Tibial artery (tissue), 4 donors: ENCODE data around the gene NF1.

ENCODE experiments used
- DNase-seq, 2 donors: peaks; one replicate each; pipeline ENCODE4 v3.0.0-alpha.2; 2019
- H3K27ac ChIP-seq, 2 donors: fragments of 200-600 bp; sonication (generic) in 1 of 2; 1 replicate in 1 of 2; 2 replicates in 1 of 2; pipeline ENCODE4 v1.5.1; 2018 to 2019; ENCODE audit warnings: mild to moderate bottlenecking in 1 of 2
- H3K27me3 ChIP-seq, 2 donors: fragments of 200-600 bp; sonication (generic) in 1 of 2; one replicate each; pipeline versions ENCODE4 v1.5.1 to v1.6.0; 2016 to 2019
- H3K36me3 ChIP-seq, 3 donors: fragments of 200-600 bp; sonication (generic) in 2 of 3; one replicate each; pipeline ENCODE4 v1.5.1; 2016 to 2019; ENCODE audit warnings: mild to moderate bottlenecking in 2 of 3
- H3K4me1 ChIP-seq, 4 donors: fragments of 200-600 bp; sonication (generic) in 2 of 4; 1 replicate in 3 of 4; 2 replicates in 1 of 4; pipeline ENCODE4 v1.5.1; 2016 to 2019
- H3K4me3 ChIP-seq, 2 donors: fragments of 200-600 bp; sonication (generic) in 1 of 2; 1 replicate in 1 of 2; 2 replicates in 1 of 2; pipeline ENCODE4 v1.5.1; 2018 to 2019; ENCODE audit warnings: mild to moderate bottlenecking in 2 of 2
- H3K9me3 ChIP-seq, 3 donors: fragments of 200-600 bp; sonication (generic) in 1 of 3; one replicate each; pipeline ENCODE4 v1.5.1; 2016 to 2019
- CTCF ChIP-seq, 2 experiments: fragments of 200-600 bp in 1 of 2; fragments of 450-650 bp in 1 of 2; IDR thresholded peaks; one replicate each; pipeline ENCODE4 v1.5.1; 2017 to 2019; ENCODE audit warnings: antibody characterized with exemption in 2 of 2, mild to moderate bottlenecking in 1 of 2, moderate library complexity in 1 of 2
- intact Hi-C: fragments of 100-400 bp; cut with DNase I; formaldehyde crosslinking; loops from one replicate; pipeline ENCODE4 v1.15.0; 2023; ENCODE audit warnings: low total_unique reads

Gene NF1

GRCh38 chr17:31236712-31237111 lies 141.9 kb downstream of the NF1 start:
- H3K27me3 ChIP-seq, result no peaks in the 10 kb centered on the region
- H3K4me3 ChIP-seq, result no peak overlapping the region
- H3K4me1 ChIP-seq, result no peaks in the 10 kb centered on the region
- H3K27ac ChIP-seq, result no peak overlapping the region
- H3K9me3 ChIP-seq, result no peaks in the 10 kb centered on the region
- H3K36me3 ChIP-seq, result peaks cover 53 to 92% (median 62%) of the 10 kb centered on the region in 3 donors
- no peak for DNase-seq
- TF ChIP-seq CTCF (IDR thresholded peaks at IDR 0.05), result no peak
- intact Hi-C loops, result no loop called here

GRCh38 chr17:31241116-31241515 lies 146.3 kb downstream of the NF1 start:
- Histone ChIP-seq H3K27ac (no peak overlapping the region), H3K4me3 (no peak overlapping the region), H3K27me3 (no peaks in the 10 kb centered on the region), H3K4me1 (no peaks in the 10 kb centered on the region), H3K36me3 (peaks cover 46 to 95% (median 65%) of the 10 kb centered on the region in 3 donors), H3K9me3 (no peaks in the 10 kb centered on the region)
- DNase-seq, result no peak
- TF ChIP-seq CTCF (IDR thresholded peaks at IDR 0.05), result no peak
- intact Hi-C loops, result no loop called here

GRCh38 chr17:31248986-31249834 lies 154.4 kb downstream of the NF1 start:
- no peak for TF ChIP-seq CTCF (IDR thresholded peaks at IDR 0.05)
- no peak overlapping the region for H3K4me3 ChIP-seq
- peaks cover 6 to 41% (median 20%) of the 10 kb centered on the region in 3 donors for H3K36me3 ChIP-seq
- intact Hi-C loops, result no loop called here
- DNase-seq, result no peak
- no peaks in the 10 kb centered on the region for H3K4me1 ChIP-seq
- no peak overlapping the region for H3K27ac ChIP-seq
- H3K27me3 ChIP-seq, result no peaks in the 10 kb centered on the region
- no peaks in the 10 kb centered on the region for H3K9me3 ChIP-seq

GRCh38 chr17:31249835-31250141 lies 155.0 kb downstream of the NF1 start:
- Histone ChIP-seq H3K4me3 (no peak overlapping the region), H3K36me3 (peaks cover 0 to 35% (median 15%) of the 10 kb centered on the region in 3 donors), H3K4me1 (no peaks in the 10 kb centered on the region), H3K27me3 (no peaks in the 10 kb centered on the region), H3K9me3 (no peaks in the 10 kb centered on the region), H3K27ac (no peak overlapping the region)
- intact Hi-C loops, result no loop called here
- no peak for TF ChIP-seq CTCF (IDR thresholded peaks at IDR 0.05)
- DNase-seq, result no peak

GRCh38 chr17:31250229-31250628 lies 155.5 kb downstream of the NF1 start:
- no peak overlapping the region for H3K27ac ChIP-seq
- no peak for TF ChIP-seq CTCF (IDR thresholded peaks at IDR 0.05)
- no peaks in the 10 kb centered on the region for H3K27me3 ChIP-seq
- no peaks in the 10 kb centered on the region for H3K9me3 ChIP-seq
- peaks cover 0 to 31% (median 12%) of the 10 kb centered on the region in 3 donors for H3K36me3 ChIP-seq
- intact Hi-C loops, result no loop called here
- DNase-seq, result no peak
- H3K4me1 ChIP-seq, result no peaks in the 10 kb centered on the region
- H3K4me3 ChIP-seq, result no peak overlapping the region
